ENCODE results near the gene CBX1. TPM values are rescaled to one million over a fixed set of nuclear protein-coding genes. Genes with fewer than 3 reads are reported as not detected.

The CBX1 gene
- total and polyA plus RNA-seq, 4 donors: 33.3 to 81.1 (median 49.0) TPM

DNA sequence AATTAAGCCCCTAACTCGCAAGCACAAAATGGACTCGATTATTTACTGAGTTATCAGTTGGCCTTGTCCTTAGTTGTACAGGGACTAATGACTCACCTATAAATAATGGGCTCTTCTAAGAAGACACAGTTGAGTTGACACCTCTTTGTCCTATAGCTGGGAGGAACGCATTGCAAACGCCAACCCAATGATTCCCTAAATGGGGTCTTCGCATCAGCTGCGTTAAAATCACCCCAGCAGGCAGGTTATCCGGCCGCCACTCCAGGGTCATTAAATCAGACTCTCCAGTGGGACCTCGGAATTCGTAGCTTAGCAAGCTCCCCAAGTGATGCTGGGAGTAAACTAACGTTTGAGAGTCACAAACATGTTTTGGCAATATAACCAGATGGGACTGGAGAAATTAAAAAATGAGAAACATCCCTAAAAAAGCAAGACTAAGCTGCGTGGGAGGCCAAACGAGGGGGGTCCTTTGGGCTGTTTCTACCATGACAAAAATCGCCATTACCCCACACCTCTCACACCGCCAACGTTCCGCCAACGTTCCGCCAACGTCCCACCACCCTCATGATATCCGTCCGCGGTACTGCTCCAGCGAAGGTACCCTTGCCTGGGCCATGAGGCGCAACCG is 54.1 kb downstream of the CBX1 start:
- H3K4me3 ChIP-seq (ENCODE audit: low read length in 2 of 2): peak overlapping the region; percentile 16 to 49
- H3K36me3 ChIP-seq (ENCODE audit: control insufficient read depth in 1 of 2, insufficient read depth in 2 of 2, low read length in 1 of 2): no peaks in the 10 kb centered on the region
- H3K27ac ChIP-seq (ENCODE audit: low read depth in 1 of 2, low read length in 2 of 2): peak overlapping the region in 1 of 2 donors; percentile 97
- peaks cover under 1 to 7% of the 10 kb centered on the region in 2 donors for H3K4me1 ChIP-seq (ENCODE audit: control insufficient read depth in 1 of 2, insufficient read depth in 2 of 2, low read length in 2 of 2)
- no peak for DNase-seq
- 7 to 9% methylated on average over 26 of the region's 26 CpGs for WGBS, 2 donors
- intact Hi-C loops (cut with DNase I): no loop called here
- H3K9me3 ChIP-seq (ENCODE audit: control insufficient read depth, low read length): no peaks in the 10 kb centered on the region
- no peak for ATAC-seq (ENCODE audit: low FRiP score)
- H3K27me3 ChIP-seq (ENCODE audit: control insufficient read depth in 1 of 2, insufficient read depth in 2 of 2, low read length in 1 of 2): no peaks in the 10 kb centered on the region

GRCh38 chr17:48046296-48046695 is 55.0 kb downstream of the CBX1 start:
- DNase-seq (no peak), ATAC-seq (ENCODE audit: low FRiP score) (no peak)
- H3K4me3 ChIP-seq (ENCODE audit: low read length in 2 of 2): no peak overlapping the region
- intact Hi-C loops (cut with DNase I): no loop called here
- no peak overlapping the region for H3K27ac ChIP-seq (ENCODE audit: low read depth in 1 of 2, low read length in 2 of 2)
- no peaks in the 10 kb centered on the region for H3K36me3 ChIP-seq (ENCODE audit: control insufficient read depth in 1 of 2, insufficient read depth in 2 of 2, low read length in 1 of 2)
- WGBS, 2 donors: 88 to 90% methylated on average over 7 of the region's 7 CpGs
- peaks cover 0 to 3% of the 10 kb centered on the region in 2 donors for H3K4me1 ChIP-seq (ENCODE audit: control insufficient read depth in 1 of 2, insufficient read depth in 2 of 2, low read length in 2 of 2)
- H3K9me3 ChIP-seq (ENCODE audit: control insufficient read depth, low read length): no peaks in the 10 kb centered on the region
- H3K27me3 ChIP-seq (ENCODE audit: control insufficient read depth in 1 of 2, insufficient read depth in 2 of 2, low read length in 1 of 2): no peaks in the 10 kb centered on the region

DNA sequence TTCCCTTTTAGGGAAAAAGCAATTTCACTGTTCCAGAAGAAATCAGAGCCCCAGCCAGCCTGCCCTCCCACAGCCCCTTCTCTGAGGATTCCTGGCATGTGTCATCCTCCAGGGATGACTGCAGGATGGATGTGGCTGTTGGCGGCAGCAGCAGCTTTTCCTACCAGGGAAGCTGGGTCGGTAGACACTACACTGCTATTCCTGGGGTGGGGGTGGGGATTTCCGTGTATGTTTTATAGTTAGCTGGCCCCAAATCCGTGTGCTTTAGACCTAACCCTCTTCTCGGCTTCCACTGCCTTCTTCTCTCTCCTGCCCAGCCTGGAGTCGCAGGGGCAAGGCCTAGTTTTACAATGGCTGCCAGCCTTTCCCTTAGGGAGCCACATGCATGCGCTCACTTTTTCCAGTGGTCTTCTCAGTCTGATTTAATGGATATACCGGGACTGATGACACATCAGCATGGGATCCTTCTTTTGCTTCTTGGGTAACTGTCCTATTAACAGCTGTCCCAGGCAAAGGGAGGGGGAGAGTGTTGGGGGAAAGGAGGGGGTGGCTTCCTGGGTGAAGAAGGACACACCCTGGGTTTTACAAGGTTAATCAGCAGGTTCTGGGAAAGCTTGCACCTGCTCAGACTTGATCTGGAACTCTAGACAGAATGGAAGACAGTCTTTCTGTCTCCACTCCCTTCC is 55.8 kb downstream of the CBX1 start:
- no peaks in the 10 kb centered on the region for H3K9me3 ChIP-seq (ENCODE audit: control insufficient read depth, low read length)
- ATAC-seq (ENCODE audit: low FRiP score): no peak
- H3K36me3 ChIP-seq (ENCODE audit: control insufficient read depth in 1 of 2, insufficient read depth in 2 of 2, low read length in 1 of 2): no peaks in the 10 kb centered on the region
- no peak overlapping the region for H3K27ac ChIP-seq (ENCODE audit: low read depth in 1 of 2, low read length in 2 of 2)
- 40 to 63% methylated on average over 8 of the region's 8 CpGs for WGBS, 2 donors
- DNase-seq: no peak
- H3K4me3 ChIP-seq (ENCODE audit: low read length in 2 of 2): no peak overlapping the region
- intact Hi-C loops (cut with DNase I): no loop called here
- no peaks in the 10 kb centered on the region for H3K4me1 ChIP-seq (ENCODE audit: control insufficient read depth in 1 of 2, insufficient read depth in 2 of 2, low read length in 2 of 2)
- H3K27me3 ChIP-seq (ENCODE audit: control insufficient read depth in 1 of 2, insufficient read depth in 2 of 2, low read length in 1 of 2): no peaks in the 10 kb centered on the region

- 77 to 89% methylated on average over 4 of the region's 4 CpGs for WGBS, 2 donors
- Histone ChIP-seq H3K27me3 (ENCODE audit: control insufficient read depth in 1 of 2, insufficient read depth in 2 of 2, low read length in 1 of 2) (no peaks in the 10 kb centered on the region), H3K4me1 (ENCODE audit: control insufficient read depth in 1 of 2, insufficient read depth in 2 of 2, low read length in 2 of 2) (no peaks in the 10 kb centered on the region), H3K4me3 (ENCODE audit: low read length in 2 of 2) (no peak overlapping the region), H3K36me3 (ENCODE audit: control insufficient read depth in 1 of 2, insufficient read depth in 2 of 2, low read length in 1 of 2) (no peaks in the 10 kb centered on the region), H3K9me3 (ENCODE audit: control insufficient read depth, low read length) (no peaks in the 10 kb centered on the region), H3K27ac (ENCODE audit: low read depth in 1 of 2, low read length in 2 of 2) (no peak overlapping the region)
- intact Hi-C loops (cut with DNase I): no loop called here
- DNase-seq: no peak
- ATAC-seq (ENCODE audit: low FRiP score): no peak
These were observed 56.4 kb downstream of the CBX1 start for GRCh38 chr17:48044851-48045250.

DNA sequence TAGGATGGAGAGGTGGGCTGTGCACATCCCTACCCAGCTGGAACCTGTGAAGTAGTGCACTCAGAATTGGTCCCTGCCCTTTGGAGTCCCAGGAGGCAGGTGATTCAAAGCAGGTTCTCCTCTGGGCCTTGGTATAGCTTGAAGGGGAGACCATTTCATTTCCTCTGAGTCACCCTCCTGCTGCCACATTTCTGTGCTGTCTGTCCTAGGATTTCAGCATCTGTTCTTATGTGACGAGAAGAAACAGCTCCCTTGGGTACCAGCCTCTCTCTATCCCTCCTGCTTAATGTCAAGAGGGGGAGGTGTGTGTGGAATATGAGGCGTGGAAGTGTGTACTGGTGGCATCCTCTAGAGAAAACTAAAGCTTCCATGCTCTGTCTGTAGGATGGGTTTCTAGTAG is 58.1 kb downstream of the CBX1 start:
- WGBS, 2 donors: 86 to 90% methylated on average over 2 of the region's 2 CpGs
- ATAC-seq (ENCODE audit: low FRiP score) (no peak), DNase-seq (no peak)
- no peaks in the 10 kb centered on the region for H3K36me3 ChIP-seq (ENCODE audit: control insufficient read depth in 1 of 2, insufficient read depth in 2 of 2, low read length in 1 of 2)
- no peak overlapping the region for H3K27ac ChIP-seq (ENCODE audit: low read depth in 1 of 2, low read length in 2 of 2)
- no peaks in the 10 kb centered on the region for H3K9me3 ChIP-seq (ENCODE audit: control insufficient read depth, low read length)
- H3K4me1 ChIP-seq (ENCODE audit: control insufficient read depth in 1 of 2, insufficient read depth in 2 of 2, low read length in 2 of 2): peaks cover 0 to 3% of the 10 kb centered on the region in 2 donors
- no peaks in the 10 kb centered on the region for H3K27me3 ChIP-seq (ENCODE audit: control insufficient read depth in 1 of 2, insufficient read depth in 2 of 2, low read length in 1 of 2)
- H3K4me3 ChIP-seq (ENCODE audit: low read length in 2 of 2): no peak overlapping the region
- intact Hi-C loops (cut with DNase I): no loop called here

- peaks cover 0 to 4% of the 10 kb centered on the region in 2 donors for H3K4me1 ChIP-seq (ENCODE audit: control insufficient read depth in 1 of 2, insufficient read depth in 2 of 2, low read length in 2 of 2)
- intact Hi-C loops (cut with DNase I): no loop called here
- ATAC-seq (ENCODE audit: low FRiP score): no peak
These were observed 62.6 kb downstream of the CBX1 start for GRCh38 chr17:48038687-48039086.

DNA sequence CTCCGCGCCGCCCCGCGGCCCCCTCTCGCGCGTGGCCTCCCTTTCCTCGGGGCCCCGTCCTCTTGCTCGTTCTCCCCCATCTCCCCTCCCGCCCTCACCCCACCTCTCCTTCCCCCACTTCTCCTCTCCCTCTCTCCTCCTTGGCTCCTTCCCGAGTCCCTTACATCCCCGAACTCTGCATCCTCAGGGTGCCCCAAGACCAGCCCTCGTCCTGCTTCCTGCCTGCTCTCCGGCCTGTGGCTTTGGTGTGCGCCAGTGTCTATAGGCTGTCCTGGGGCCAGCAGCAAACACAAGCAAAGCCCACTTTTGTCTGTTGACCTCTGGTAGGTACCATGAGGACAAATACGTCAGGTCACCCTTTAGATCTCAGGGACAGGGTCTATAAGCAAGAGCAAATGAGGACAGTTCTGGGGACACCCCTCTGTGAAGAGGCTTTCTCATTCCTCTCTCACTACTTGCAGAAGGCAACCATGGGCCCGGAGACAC is 63.4 kb downstream of the CBX1 start:
- Histone ChIP-seq H3K9me3 (ENCODE audit: control insufficient read depth, low read length) (no peaks in the 10 kb centered on the region), H3K27ac (ENCODE audit: low read depth in 1 of 2, low read length in 2 of 2) (peak overlapping the region in 1 of 2 donors; percentile 75), H3K4me3 (ENCODE audit: low read length in 2 of 2) (peak overlapping the region; percentile 48 to 75), H3K27me3 (ENCODE audit: control insufficient read depth in 1 of 2, insufficient read depth in 2 of 2, low read length in 1 of 2) (no peaks in the 10 kb centered on the region), H3K4me1 (ENCODE audit: control insufficient read depth in 1 of 2, insufficient read depth in 2 of 2, low read length in 2 of 2) (peaks cover 0 to 4% of the 10 kb centered on the region in 2 donors), H3K36me3 (ENCODE audit: control insufficient read depth in 1 of 2, insufficient read depth in 2 of 2, low read length in 1 of 2) (peaks cover 0 to 3% of the 10 kb centered on the region in 2 donors)
- DNase-seq (no peak), ATAC-seq (ENCODE audit: low FRiP score) (no peak)
- intact Hi-C loops (cut with DNase I): no loop called here
- 5 to 6% methylated on average over 8 to 19 of the region's 19 CpGs for WGBS, 2 donors

More at GRCh38 chr17:48038687-48039086, 62.6 kb downstream of the CBX1 start:
- H3K9me3 ChIP-seq (ENCODE audit: control insufficient read depth, low read length): no peaks in the 10 kb centered on the region
- H3K36me3 ChIP-seq (ENCODE audit: control insufficient read depth in 1 of 2, insufficient read depth in 2 of 2, low read length in 1 of 2): no peaks in the 10 kb centered on the region
- DNase-seq: no peak
- H3K4me3 ChIP-seq (ENCODE audit: low read length in 2 of 2): no peak overlapping the region
- WGBS, 2 donors: 70 to 73% methylated on average over 2 of the region's 2 CpGs
- no peak overlapping the region for H3K27ac ChIP-seq (ENCODE audit: low read depth in 1 of 2, low read length in 2 of 2)
- H3K27me3 ChIP-seq (ENCODE audit: control insufficient read depth in 1 of 2, insufficient read depth in 2 of 2, low read length in 1 of 2): no peaks in the 10 kb centered on the region

GRCh38 chr17:48037036-48037837 is 64.0 kb downstream of the CBX1 start, which contains the start of gene COPZ2:
Gene COPZ2 (minus strand): TSS chr17:48037797. CDS start chr17:48037777, 20 bp downstream.
- H3K4me1 ChIP-seq (ENCODE audit: control insufficient read depth in 1 of 2, insufficient read depth in 2 of 2, low read length in 2 of 2): peaks cover 0 to 4% of the 10 kb centered on the region in 2 donors
- H3K27me3 ChIP-seq (ENCODE audit: control insufficient read depth in 1 of 2, insufficient read depth in 2 of 2, low read length in 1 of 2): no peaks in the 10 kb centered on the region
- DNase-seq: peak; percentile 83 to 90
- intact Hi-C loops (cut with DNase I): no loop called here
- 1% methylated on average over 43 to 73 of the region's 73 CpGs for WGBS, 2 donors
- H3K36me3 ChIP-seq (ENCODE audit: control insufficient read depth in 1 of 2, insufficient read depth in 2 of 2, low read length in 1 of 2): peaks cover 0 to 3% of the 10 kb centered on the region in 2 donors
- ATAC-seq (ENCODE audit: low FRiP score): peak; percentile 83
- H3K9me3 ChIP-seq (ENCODE audit: control insufficient read depth, low read length): no peaks in the 10 kb centered on the region
- H3K27ac ChIP-seq (ENCODE audit: low read depth in 1 of 2, low read length in 2 of 2): peak within 1 kb of the TSS in 1 of 2 donors; percentile 75
- peak within 1 kb of the TSS; percentile 48 to 75 for H3K4me3 ChIP-seq (ENCODE audit: low read length in 2 of 2)

Measured in aorta (tissue), 5 donors.